Mammary epithelial cell (primary cell): ENCODE data around the gene SUPT4H1.

Experiments
- CTCF ChIP-seq, 2 donors: IDR thresholded peaks in 1 of 2; conservative IDR thresholded peaks in 1 of 2; 2 replicates each; pipeline ENCODE4 v1.5.1; 2011 to 2012; ENCODE audit warnings: inconsistent platforms in 2 of 2, low read length in 2 of 2, mild to moderate bottlenecking in 2 of 2, control low read depth in 1 of 2, low read depth in 1 of 2; ENCODE audit not compliant: insufficient read depth in 1 of 2; ENCODE audit errors: extremely low read depth in 1 of 2
- EZH2 ChIP-seq: IDR thresholded peaks from 2 replicates; pipeline ENCODE4 v1.6.1; 2012; ENCODE audit warnings: low read length, inconsistent platforms, borderline replicate concordance

- TF ChIP-seq CTCF (conservative IDR thresholded peaks at IDR 0.05 in 1 of 2, IDR thresholded peaks at IDR 0.05 in 1 of 2; ENCODE audit: extremely low read depth in 1 of 2, insufficient read depth in 1 of 2, low read depth in 1 of 2, low read length in 2 of 2) (no peak), EZH2 (no peak)
Measured at GRCh38 chr17:58370716-58371115, 18.7 kb upstream of the SUPT4H1 start.
